ENCODE results near the gene TNP2.
A peak's percentile ranks its signal among the peaks of the same experiment; 100 is the strongest.
"Not testable (repeated sequence)": the region's sequence is repeated elsewhere in the genome, so short reads cannot be mapped to it uniquely, and the experiment has no call there.

The TNP2 gene

GRCh38 chr16:11231367-11231970, 37.7 kb downstream of the TNP2 start:
- Histone ChIP-seq H3K9ac (ENCODE audit: low read length) (no peak overlapping the region), H3K4me1 (ENCODE audit: control insufficient read depth, insufficient read depth, low read length) (no peaks in the 10 kb centered on the region), H3K36me3 (ENCODE audit: control insufficient read depth, insufficient read depth, low read length, severe bottlenecking) (no peaks in the 10 kb centered on the region), H3K27me3 (replicated peaks; ENCODE audit: control insufficient read depth, insufficient read depth, low read length) (no peaks in the 10 kb centered on the region), H3K4me3 (ENCODE audit: low read length) (no peak overlapping the region), H3K9me3 (ENCODE audit: control insufficient read depth, low read length) (no peaks in the 10 kb centered on the region)
- no peak for DNase-seq (ENCODE audit: low read depth)

GRCh38 chr16:11229906-11230305, 39.2 kb downstream of the TNP2 start:
- Histone ChIP-seq H3K4me3 (ENCODE audit: low read length) (no peak overlapping the region), H3K4me1 (ENCODE audit: control insufficient read depth, insufficient read depth, low read length) (no peaks in the 10 kb centered on the region), H3K36me3 (ENCODE audit: control insufficient read depth, insufficient read depth, low read length, severe bottlenecking) (no peaks in the 10 kb centered on the region), H3K9ac (ENCODE audit: low read length) (no peak overlapping the region), H3K27me3 (replicated peaks; ENCODE audit: control insufficient read depth, insufficient read depth, low read length) (no peaks in the 10 kb centered on the region), H3K9me3 (ENCODE audit: control insufficient read depth, low read length) (no peaks in the 10 kb centered on the region)
- no peak for DNase-seq (ENCODE audit: low read depth)

GRCh38 chr16:11229432-11229831, 39.7 kb downstream of the TNP2 start:
- H3K36me3 ChIP-seq (ENCODE audit: control insufficient read depth, insufficient read depth, low read length, severe bottlenecking) = no peaks in the 10 kb centered on the region
- no peak for DNase-seq (ENCODE audit: low read depth)
- no peak overlapping the region for H3K9ac ChIP-seq (ENCODE audit: low read length)
- no peaks in the 10 kb centered on the region for H3K27me3 ChIP-seq (replicated peaks; ENCODE audit: control insufficient read depth, insufficient read depth, low read length)
- H3K4me3 ChIP-seq (ENCODE audit: low read length) = no peak overlapping the region
- no peaks in the 10 kb centered on the region for H3K9me3 ChIP-seq (ENCODE audit: control insufficient read depth, low read length)
- H3K4me1 ChIP-seq (ENCODE audit: control insufficient read depth, insufficient read depth, low read length) = no peaks in the 10 kb centered on the region

GRCh38 chr16:11225677-11226549, 43.2 kb downstream of the TNP2 start:
- H3K9ac ChIP-seq (ENCODE audit: low read length) = peak overlapping the region; percentile 45
- H3K36me3 ChIP-seq (ENCODE audit: control insufficient read depth, insufficient read depth, low read length, severe bottlenecking) = no peaks in the 10 kb centered on the region
- H3K4me1 ChIP-seq (ENCODE audit: control insufficient read depth, insufficient read depth, low read length) = no peaks in the 10 kb centered on the region
- no peaks in the 10 kb centered on the region for H3K9me3 ChIP-seq (ENCODE audit: control insufficient read depth, low read length)
- no peaks in the 10 kb centered on the region for H3K27me3 ChIP-seq (replicated peaks; ENCODE audit: control insufficient read depth, insufficient read depth, low read length)
- no peak for DNase-seq (ENCODE audit: low read depth)
- no peak overlapping the region for H3K4me3 ChIP-seq (ENCODE audit: low read length)

- H3K4me3 ChIP-seq (ENCODE audit: low read length) = no peak overlapping the region
- peak overlapping the region; percentile 45 for H3K9ac ChIP-seq (ENCODE audit: low read length)
- H3K36me3 ChIP-seq (ENCODE audit: control insufficient read depth, insufficient read depth, low read length, severe bottlenecking) = no peaks in the 10 kb centered on the region
- no peak for DNase-seq (ENCODE audit: low read depth)
- H3K27me3 ChIP-seq (replicated peaks; ENCODE audit: control insufficient read depth, insufficient read depth, low read length) = no peaks in the 10 kb centered on the region
- no peaks in the 10 kb centered on the region for H3K9me3 ChIP-seq (ENCODE audit: control insufficient read depth, low read length)
- H3K4me1 ChIP-seq (ENCODE audit: control insufficient read depth, insufficient read depth, low read length) = no peaks in the 10 kb centered on the region
Observed at GRCh38 chr16:11224894-11225676, 44.0 kb downstream of the TNP2 start.

- Histone ChIP-seq H3K9ac (ENCODE audit: low read length) (no peak overlapping the region), H3K9me3 (ENCODE audit: control insufficient read depth, low read length) (no peaks in the 10 kb centered on the region), H3K36me3 (ENCODE audit: control insufficient read depth, insufficient read depth, low read length, severe bottlenecking) (no peaks in the 10 kb centered on the region), H3K4me1 (ENCODE audit: control insufficient read depth, insufficient read depth, low read length) (no peaks in the 10 kb centered on the region), H3K4me3 (ENCODE audit: low read length) (no peak overlapping the region), H3K27me3 (replicated peaks; ENCODE audit: control insufficient read depth, insufficient read depth, low read length) (no peaks in the 10 kb centered on the region)
- DNase-seq (ENCODE audit: low read depth) = no peak
Observed at GRCh38 chr16:11224096-11224893, 44.8 kb downstream of the TNP2 start.

GRCh38 chr16:11220507-11220906, 48.6 kb downstream of the TNP2 start:
- H3K4me3 ChIP-seq (ENCODE audit: low read length); H3K4me1 ChIP-seq (ENCODE audit: control insufficient read depth, insufficient read depth, low read length); DNase-seq (ENCODE audit: low read depth); H3K27me3 ChIP-seq (replicated peaks; ENCODE audit: control insufficient read depth, insufficient read depth, low read length); H3K36me3 ChIP-seq (ENCODE audit: control insufficient read depth, insufficient read depth, low read length, severe bottlenecking); H3K9ac ChIP-seq (ENCODE audit: low read length): not testable (repeated sequence)
- peaks cover 16% of the 10 kb centered on the region for H3K9me3 ChIP-seq (ENCODE audit: control insufficient read depth, low read length)

GRCh38 chr16:11219178-11219577, 49.9 kb downstream of the TNP2 start:
- no peak overlapping the region for H3K4me3 ChIP-seq (ENCODE audit: low read length)
- H3K27me3 ChIP-seq (replicated peaks; ENCODE audit: control insufficient read depth, insufficient read depth, low read length) = no peaks in the 10 kb centered on the region
- H3K36me3 ChIP-seq (ENCODE audit: control insufficient read depth, insufficient read depth, low read length, severe bottlenecking) = no peaks in the 10 kb centered on the region
- no peak overlapping the region for H3K9ac ChIP-seq (ENCODE audit: low read length)
- no peak for DNase-seq (ENCODE audit: low read depth)
- H3K4me1 ChIP-seq (ENCODE audit: control insufficient read depth, insufficient read depth, low read length) = no peaks in the 10 kb centered on the region
- H3K9me3 ChIP-seq (ENCODE audit: control insufficient read depth, low read length) = peaks cover 16% of the 10 kb centered on the region

- Histone ChIP-seq H3K9ac (ENCODE audit: low read length) (no peak overlapping the region), H3K9me3 (ENCODE audit: control insufficient read depth, low read length) (peaks cover 16% of the 10 kb centered on the region), H3K4me1 (ENCODE audit: control insufficient read depth, insufficient read depth, low read length) (no peaks in the 10 kb centered on the region), H3K4me3 (ENCODE audit: low read length) (no peak overlapping the region), H3K36me3 (ENCODE audit: control insufficient read depth, insufficient read depth, low read length, severe bottlenecking) (no peaks in the 10 kb centered on the region), H3K27me3 (replicated peaks; ENCODE audit: control insufficient read depth, insufficient read depth, low read length) (no peaks in the 10 kb centered on the region)
- DNase-seq (ENCODE audit: low read depth) = no peak
Observed at GRCh38 chr16:11218604-11218962, 50.5 kb downstream of the TNP2 start.
